H1 (cell line): ENCODE results near the gene LY6G6C. TPM values are rescaled to one million over a fixed set of nuclear protein-coding genes. Genes with fewer than 3 reads are reported as not detected.

Experiments
- ASH2L ChIP-seq: fragments of 200-600, 300-600 bp; sonication (generic); IDR thresholded peaks from one replicate; pipeline ENCODE4 v1.7.1; 2017; ENCODE audit warnings: low read length
- ATF3 ChIP-seq: IDR thresholded peaks from 2 replicates; pipeline ENCODE4 v1.6.1; 2011; ENCODE audit warnings: low read depth, mild to moderate bottlenecking, low read length; ENCODE audit not compliant: insufficient read depth
- CHD7 ChIP-seq: fragments of 300-600 bp; sonication (generic); IDR thresholded peaks from 2 replicates; pipeline ENCODE4 v1.7.1; 2012; ENCODE audit warnings: low read length, moderate library complexity, mild to moderate bottlenecking, inconsistent platforms; ENCODE audit not compliant: insufficient replicate concordance
- CTCF ChIP-seq, 3 experiments: IDR thresholded peaks; 1 replicate in 2 of 3; 2 replicates in 1 of 3; pipeline versions ENCODE4 v1.5.1 to v1.6.1; 2011; ENCODE audit warnings: low read length in 3 of 3, mild to moderate bottlenecking in 3 of 3, inconsistent platforms in 2 of 3, low read depth in 1 of 3, moderate library complexity in 1 of 3; ENCODE audit not compliant: insufficient read depth in 1 of 3; ENCODE audit errors: control extremely low read depth in 1 of 3
- JUND ChIP-seq: IDR thresholded peaks from 2 replicates; pipeline ENCODE4 v1.6.1; 2011; ENCODE audit warnings: mild to moderate bottlenecking, improper control_type of control experiment, low read length
- MAX ChIP-seq: IDR thresholded peaks from 2 replicates; pipeline ENCODE4 v1.6.1; 2012; ENCODE audit warnings: inconsistent platforms
- POU5F1 ChIP-seq: IDR thresholded peaks from 2 replicates; pipeline ENCODE4 v1.6.1; 2011; ENCODE audit warnings: low read depth, mild to moderate bottlenecking, low read length, moderate library complexity
- polyA plus RNA-seq, 7 experiments: library from polyadenylated mRNA; depleted of rRNA in 3 of 7; stranded (reverse) in 5 of 7; unstranded in 2 of 7; fragments of >200 nt in 5 of 7; fragments of 200-250 nt in 2 of 7; gene quantifications; 1 replicate in 5 of 7; 2 replicates in 1 of 7; 4 replicates in 1 of 7; pipeline versions ENCODE4 v1.2.1 to v1.2.3, GENCODE V29; 2011 to 2013; ENCODE audit warnings: missing spikeins in 2 of 7, mixed read lengths in 2 of 7
- total RNA-seq: library from RNA; stranded (reverse); fragmentation: NEBNext Ultra II Directional; extraction: Animal tissue kit (Norgen Biotek cat#: 25700); gene quantifications from 2 replicates; pipeline ENCODE4 v1.2.1, GENCODE V29; 2021

Gene LY6G6C
- total and polyA plus RNA-seq, 2 of the 8 experiments (the other 6 are each of a cell fraction or from before 2014, with no cell fraction given): 0.23 TPM; not detected in 1

- TF ChIP-seq CHD7: no peak
- no peak for TF ChIP-seq MAX
- TF ChIP-seq ASH2L: no peak
- no peak for TF ChIP-seq JUND
- no peak for TF ChIP-seq CTCF (IDR thresholded peaks at IDR 0.05; ENCODE audit: control extremely low read depth in 1 of 3, insufficient read depth in 1 of 3, low read depth in 1 of 3, low read length in 3 of 3)
- no peak for TF ChIP-seq POU5F1
- TF ChIP-seq ATF3: no peak
These were observed 15.9 kb upstream of the LY6G6C start (continued) for GRCh38 chr6:31737315-31737990.
